HepG2 (cell line): ENCODE data around the gene PARD3. TPM values are rescaled to one million over a fixed set of nuclear protein-coding genes. Genes with fewer than 3 reads are reported as not detected.

Experiments used
- ATAC-seq: fragments of 200-7000 bp; cut with Tn5 transposase; 3 replicates; pipeline ENCODE4 v1.9.1; 2020; ENCODE audit warnings: mild to moderate bottlenecking, moderate library complexity
- BruUV-seq: library from RNA; stranded (reverse); fragments of 400-500 nt; replicated peaks from 2 replicates; lab custom pipeline; 2021; lab: Mats Ljungman, UMichigan
- CTCF ChIA-PET: fragments of 300-600 bp; formaldehyde crosslinking; extraction: SDS; loops from one replicate; lab custom pipeline; 2021; ENCODE audit warnings: low total read pairs, inconsistent platforms, low intra/inter-chr PET ratio; lab: Yijun Ruan, JAX
- POLR2A ChIA-PET: fragments of 350-600 bp; sonication (Branson Sonifier 250); formaldehyde crosslinking; loops from one replicate; lab custom pipeline; 2020; ENCODE audit warnings: antibody characterized with exemption, inconsistent platforms; lab: Yijun Ruan, JAX
- DNase-seq: peaks from one replicate; pipeline ENCODE4 v3.0.0-alpha.2; 2015; ENCODE audit warnings: low spot score
- FAIRE-seq: peaks from 3 replicates; lab custom pipeline; 2011; peaks lifted over from hg19 to GRCh38; lab: Jason Lieb, UNC
- H2AFZ ChIP-seq: one replicate; pipeline ENCODE4 v1.6.1; 2011; ENCODE audit warnings: low read length, inconsistent platforms
- H3K27ac ChIP-seq: fragments of 300-600 bp; 3 replicates; pipeline ENCODE4 v1.8.0; 2011; ENCODE audit warnings: mixed run types, mild to moderate bottlenecking, mixed read lengths, low read length, inconsistent platforms; ENCODE audit not compliant: insufficient read depth; ENCODE audit errors: extremely low read length
- H3K27me3 ChIP-seq, 2 experiments: fragments of 200-600 bp in 1 of 2; 2 replicates in 1 of 2; 3 replicates in 1 of 2; pipeline versions ENCODE4 v1.6.0 to v1.8.0; 2011; ENCODE audit warnings: low read length in 2 of 2, mild to moderate bottlenecking in 2 of 2, moderate library complexity in 2 of 2, inconsistent platforms in 1 of 2; ENCODE audit not compliant: insufficient read depth in 2 of 2, control insufficient read depth in 1 of 2
- H3K36me3 ChIP-seq, 2 experiments: fragments of 200-600 bp in 1 of 2; replicated peaks in 1 of 2; 2 replicates in 1 of 2; 3 replicates in 1 of 2; pipeline versions ENCODE4 v1.5.1 to v1.8.0; 2011; ENCODE audit warnings: low read length in 2 of 2, inconsistent platforms in 1 of 2; ENCODE audit not compliant: insufficient read depth in 2 of 2, control insufficient read depth in 1 of 2
- H3K4me1 ChIP-seq: 2 replicates; pipeline ENCODE4 v1.5.1; 2012; ENCODE audit warnings: low read length, inconsistent platforms; ENCODE audit not compliant: insufficient read depth
- H3K4me2 ChIP-seq: 2 replicates; pipeline ENCODE4 v1.6.0; 2011; ENCODE audit warnings: low read depth, low read length, inconsistent platforms
- H3K4me3 ChIP-seq, 3 experiments: fragments of 200-600 bp in 1 of 3; sonication (generic), shearing (Covaris generic) in 1 of 3; replicated peaks in 1 of 3; 2 replicates each; pipeline ENCODE4 v1.5.1; 2011 to 2016; ENCODE audit warnings: low read length in 3 of 3, inconsistent platforms in 2 of 3, low read depth in 2 of 3, mild to moderate bottlenecking in 2 of 3, control low read depth in 1 of 3, mixed read lengths in 1 of 3; ENCODE audit not compliant: insufficient read depth in 1 of 3
- H3K79me2 ChIP-seq: one replicate; pipeline ENCODE4 v1.6.1; 2011; ENCODE audit warnings: low read length, inconsistent platforms; ENCODE audit not compliant: insufficient read depth
- H3K9ac ChIP-seq: 2 replicates; pipeline ENCODE4 v1.6.0; 2011; ENCODE audit warnings: mild to moderate bottlenecking, low read depth, low read length, inconsistent platforms; ENCODE audit not compliant: insufficient read depth
- H3K9me3 ChIP-seq: 2 replicates; pipeline ENCODE4 v1.5.1; 2012; ENCODE audit warnings: mild to moderate bottlenecking, low read length
- H4K20me1 ChIP-seq: 2 replicates; pipeline ENCODE4 v1.6.0; 2011; ENCODE audit warnings: inconsistent platforms, mild to moderate bottlenecking, low read length, moderate library complexity; ENCODE audit not compliant: insufficient read depth
- KMT2B ChIP-seq: IDR thresholded peaks from 2 replicates; pipeline ENCODE4 v1.6.1; 2016; ENCODE audit warnings: missing genetic modification reagents, missing compliant biosample characterization
- MIXL1 ChIP-seq: IDR thresholded peaks from 2 replicates; pipeline ENCODE4 v1.6.1; 2016
- RARA ChIP-seq: IDR thresholded peaks from 2 replicates; pipeline ENCODE4 v1.6.1; 2016; ENCODE audit warnings: missing genetic modification reagents, missing compliant biosample characterization
- RFX3 ChIP-seq: IDR thresholded peaks from 2 replicates; pipeline ENCODE4 v1.6.1; 2016; ENCODE audit warnings: missing biosample characterization, missing genetic modification reagents
- SP2 ChIP-seq: sonication (generic); formaldehyde crosslinking; IDR thresholded peaks from 2 replicates; pipeline ENCODE4 v1.5.1; 2020; ENCODE audit warnings: mild to moderate bottlenecking, missing genetic modification reagents
- TAF15 ChIP-seq: fragments of 200-400 bp; formaldehyde crosslinking; IDR thresholded peaks from one replicate; pipeline ENCODE4 v1.6.1; 2018; ENCODE audit warnings: mild to moderate bottlenecking, low read depth, low read length; ENCODE audit not compliant: poor library complexity, severe bottlenecking
- XRCC5 ChIP-seq: fragments of 200-400 bp; formaldehyde crosslinking; optimal IDR thresholded peaks from 2 replicates; pipeline ENCODE3; 2017; ENCODE audit warnings: mild to moderate bottlenecking, low read length
- ZFP36L1 ChIP-seq: sonication (generic); formaldehyde crosslinking; IDR thresholded peaks from 2 replicates; pipeline ENCODE4 v1.8.0; 2022; ENCODE audit warnings: mild to moderate bottlenecking, missing genetic modification reagents, moderate library complexity
- ZNF335 ChIP-seq: sonication (generic); formaldehyde crosslinking; IDR thresholded peaks from 2 replicates; pipeline ENCODE4 v1.4.0; 2020; ENCODE audit warnings: missing genetic modification reagents
- ZNF761 ChIP-seq: sonication (generic); formaldehyde crosslinking; conservative IDR thresholded peaks from 2 replicates; pipeline ENCODE4 v1.4.0; 2020; ENCODE audit warnings: mild to moderate bottlenecking, missing genetic modification reagents
- ZNF772 ChIP-seq: sonication (generic); formaldehyde crosslinking; IDR thresholded peaks from 2 replicates; pipeline ENCODE4 v1.5.0; 2020; ENCODE audit warnings: mild to moderate bottlenecking, missing genetic modification reagents
- ZNF775 ChIP-seq: sonication (generic); formaldehyde crosslinking; IDR thresholded peaks from 2 replicates; pipeline ENCODE4 v1.4.0; 2020; ENCODE audit warnings: missing genetic modification reagents, mild to moderate bottlenecking, moderate library complexity, borderline replicate concordance
- ZNF777 ChIP-seq: sonication (generic); formaldehyde crosslinking; IDR thresholded peaks from 2 replicates; pipeline ENCODE4 v1.4.0; 2020; ENCODE audit warnings: missing genetic modification reagents
- ZNF83 ChIP-seq: sonication (generic); formaldehyde crosslinking; IDR thresholded peaks from 2 replicates; pipeline ENCODE4 v1.4.0; 2020; ENCODE audit warnings: missing genetic modification reagents, mild to moderate bottlenecking, borderline replicate concordance
- WGBS: methylation state at CpG from one replicate; pipeline ENCODE4 v1.1.6; 2017; ENCODE audit warnings: low lambda C conversion rate; 5-methylcytosine and 5-hydroxymethylcytosine counted together
- in situ Hi-C: cut with HindIII; loops from 2 replicates; pipeline ENCODE4 v1.10.0; 2017; ENCODE audit warnings: low pct_unique_long_range_greater_than_20kb; ENCODE audit not compliant: extremely low pct_ligation_motif_present
- intact Hi-C: fragments of 100-400 bp; cut with micrococcal nuclease; formaldehyde crosslinking; loops from one replicate; pipeline ENCODE4 v1.10.0; 2022; ENCODE audit not compliant: unreplicated experiment
- polyA plus RNA-seq, 8 experiments: library from polyadenylated mRNA; depleted of rRNA in 3 of 8; stranded (reverse) in 7 of 8; unstranded in 1 of 8; fragments of >200 nt; fragmentation: Illumina TruSeq in 4 of 8; extraction: Trizol in 4 of 8; gene quantifications; 2 replicates each; pipeline versions ENCODE4 v1.2.1 to v1.2.3, GENCODE V29; 2011 to 2016; ENCODE audit warnings: low read depth in 4 of 8, missing spikeins in 1 of 8, mixed read lengths in 1 of 8; ENCODE audit not compliant: insufficient read depth in 1 of 8
- total RNA-seq, 5 experiments: library from RNA; depleted of rRNA; stranded (reverse); fragments of >200 nt; fragmentation: Illumina TruSeq; extraction: Trizol; gene quantifications; 2 replicates each; pipeline ENCODE4 v1.2.3, GENCODE V29; 2016; ENCODE audit warnings: low read depth in 1 of 5
- TF ChIP-seq, protein P1 (sequence below): sonication (generic); formaldehyde crosslinking; IDR thresholded peaks from 2 replicates; pipeline ENCODE4 v1.5.1; 2020; ENCODE audit warnings: mild to moderate bottlenecking, missing genetic modification reagents
- TF ChIP-seq, protein P2 (sequence below): sonication (generic); formaldehyde crosslinking; IDR thresholded peaks from 2 replicates; pipeline ENCODE4 v1.4.0; 2020; ENCODE audit warnings: mild to moderate bottlenecking, missing genetic modification reagents
- TF ChIP-seq, protein P3 (sequence below): IDR thresholded peaks from 2 replicates; pipeline ENCODE4 v1.6.1; 2016; ENCODE audit warnings: missing compliant biosample characterization, missing genetic modification reagents, borderline replicate concordance

PARD3 gene
- total and polyA plus RNA-seq, 2 of the 13 experiments (the other 11 are each of a cell fraction or from before 2014, with no cell fraction given): 40.9 to 60.0 TPM

DNA sequence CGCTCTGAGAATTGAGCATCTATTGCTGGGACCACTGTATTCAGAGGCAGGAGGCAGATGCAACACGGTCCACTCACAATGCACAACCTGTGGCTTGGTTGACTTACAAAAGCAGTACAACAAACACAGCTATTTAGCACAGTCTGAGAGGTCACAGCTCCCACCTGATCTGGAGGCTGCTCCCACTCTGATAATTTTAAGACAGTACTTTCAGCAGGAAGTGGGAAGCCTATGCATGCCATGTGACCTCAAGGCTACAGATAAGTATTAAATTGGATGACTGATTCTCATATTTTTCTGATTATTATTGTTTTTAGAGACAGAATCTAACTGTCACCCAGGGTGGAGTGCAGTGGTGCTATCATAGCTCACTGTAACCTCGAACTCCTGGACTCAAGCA, 659.3 kb downstream of the PARD3 start:
- H3K36me3 ChIP-seq: no peaks in the 10 kb centered on the region
- CTCF ChIA-PET: no interaction called here
- intact Hi-C loops (no loop called here), in situ Hi-C loops (no loop called here)
- DNase-seq (no peak), ATAC-seq (no peak), FAIRE-seq (no peak)
- POLR2A ChIA-PET: no interaction called here
- H3K9me3 ChIP-seq: no peaks in the 10 kb centered on the region
- H3K79me2 ChIP-seq: no peaks in the 10 kb centered on the region
- peaks cover 19% of the 10 kb centered on the region for H3K4me1 ChIP-seq
- H3K27me3 ChIP-seq: no peaks in the 10 kb centered on the region
- no TSS peak for BruUV-seq
- H3K4me2 ChIP-seq: no peak overlapping the region
- TF ChIP-seq ZNF775 (CRISPR knock-in tag) (no peak), ZFP36L1 (CRISPR knock-in tag) (no peak), TAF15 (no peak), ZNF777 (CRISPR knock-in tag) (no peak), KMT2B (CRISPR knock-in tag) (no peak), SP2 (CRISPR knock-in tag) (no peak), MIXL1 (no peak), ZNF335 (CRISPR knock-in tag) (no peak), ZNF772 (CRISPR knock-in tag) (no peak), RARA (CRISPR knock-in tag) (no peak), ZNF83 (CRISPR knock-in tag) (no peak), RFX3 (no peak), XRCC5 (no peak), ZNF761 (no peak)
- TF ChIP-seq, protein P1, sequence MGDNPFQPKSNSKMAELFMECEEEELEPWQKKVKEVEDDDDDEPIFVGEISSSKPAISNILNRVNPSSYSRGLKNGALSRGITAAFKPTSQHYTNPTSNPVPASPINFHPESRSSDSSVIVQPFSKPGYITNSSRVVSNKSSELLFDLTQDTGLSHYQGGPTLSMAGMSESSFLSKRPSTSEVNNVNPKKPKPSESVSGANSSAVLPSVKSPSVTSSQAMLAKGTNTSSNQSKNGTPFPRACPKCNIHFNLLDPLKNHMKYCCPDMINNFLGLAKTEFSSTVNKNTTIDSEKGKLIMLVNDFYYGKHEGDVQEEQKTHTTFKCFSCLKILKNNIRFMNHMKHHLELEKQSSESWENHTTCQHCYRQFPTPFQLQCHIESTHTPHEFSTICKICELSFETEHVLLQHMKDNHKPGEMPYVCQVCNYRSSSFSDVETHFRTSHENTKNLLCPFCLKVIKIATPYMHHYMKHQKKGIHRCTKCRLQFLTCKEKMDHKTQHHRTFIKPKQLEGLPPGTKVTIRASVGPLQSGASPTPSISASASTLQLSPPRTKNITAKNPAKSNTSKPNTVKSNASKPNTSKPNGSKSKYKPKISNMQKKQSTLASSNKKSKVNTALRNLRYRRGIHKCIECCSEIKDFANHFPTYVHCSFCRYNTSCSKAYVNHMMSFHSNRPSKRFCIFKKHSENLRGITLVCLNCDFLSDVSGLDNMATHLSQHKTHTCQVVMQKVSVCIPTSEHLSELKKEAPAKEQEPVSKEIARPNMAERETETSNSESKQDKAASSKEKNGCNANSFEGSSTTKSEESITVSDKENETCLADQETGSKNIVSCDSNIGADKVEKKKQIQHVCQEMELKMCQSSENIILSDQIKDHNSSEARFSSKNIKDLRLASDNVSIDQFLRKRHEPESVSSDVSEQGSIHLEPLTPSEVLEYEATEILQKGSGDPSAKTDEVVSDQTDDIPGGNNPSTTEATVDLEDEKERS (CRISPR knock-in tag): no peak
- TF ChIP-seq, protein P2, sequence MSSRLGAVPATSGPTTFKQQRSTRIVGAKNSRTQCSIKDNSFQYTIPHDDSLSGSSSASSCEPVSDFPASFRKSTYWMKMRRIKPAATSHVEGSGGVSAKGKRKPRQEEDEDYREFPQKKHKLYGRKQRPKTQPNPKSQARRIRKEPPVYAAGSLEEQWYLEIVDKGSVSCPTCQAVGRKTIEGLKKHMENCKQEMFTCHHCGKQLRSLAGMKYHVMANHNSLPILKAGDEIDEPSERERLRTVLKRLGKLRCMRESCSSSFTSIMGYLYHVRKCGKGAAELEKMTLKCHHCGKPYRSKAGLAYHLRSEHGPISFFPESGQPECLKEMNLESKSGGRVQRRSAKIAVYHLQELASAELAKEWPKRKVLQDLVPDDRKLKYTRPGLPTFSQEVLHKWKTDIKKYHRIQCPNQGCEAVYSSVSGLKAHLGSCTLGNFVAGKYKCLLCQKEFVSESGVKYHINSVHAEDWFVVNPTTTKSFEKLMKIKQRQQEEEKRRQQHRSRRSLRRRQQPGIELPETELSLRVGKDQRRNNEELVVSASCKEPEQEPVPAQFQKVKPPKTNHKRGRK (CRISPR knock-in tag): no peak
- TF ChIP-seq, protein P3, sequence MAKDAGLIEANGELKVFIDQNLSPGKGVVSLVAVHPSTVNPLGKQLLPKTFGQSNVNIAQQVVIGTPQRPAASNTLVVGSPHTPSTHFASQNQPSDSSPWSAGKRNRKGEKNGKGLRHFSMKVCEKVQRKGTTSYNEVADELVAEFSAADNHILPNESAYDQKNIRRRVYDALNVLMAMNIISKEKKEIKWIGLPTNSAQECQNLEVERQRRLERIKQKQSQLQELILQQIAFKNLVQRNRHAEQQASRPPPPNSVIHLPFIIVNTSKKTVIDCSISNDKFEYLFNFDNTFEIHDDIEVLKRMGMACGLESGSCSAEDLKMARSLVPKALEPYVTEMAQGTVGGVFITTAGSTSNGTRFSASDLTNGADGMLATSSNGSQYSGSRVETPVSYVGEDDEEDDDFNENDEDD (CRISPR knock-in tag): no peak
- no peak overlapping the region for H3K9ac ChIP-seq
- H4K20me1 ChIP-seq: no peaks in the 10 kb centered on the region
- H2AFZ ChIP-seq: no peak overlapping the region
- WGBS: 83% methylated on average over 3 of the region's 3 CpGs
- no peak overlapping the region for H3K27ac ChIP-seq
- no peak overlapping the region for H3K4me3 ChIP-seq
